DOHH2 (cell line): Measurements from ENCODE around the gene POLE3.

Experiments used
- CTCF ChIP-seq: fragments of 200-600 bp; sonication (generic); IDR thresholded peaks from one replicate; pipeline ENCODE4 v1.5.1; 2014; ENCODE audit warnings: antibody characterized with exemption, mild to moderate bottlenecking, low read depth, low read length; ENCODE audit not compliant: poor library complexity, severe bottlenecking
- EZH2phosphoT487 ChIP-seq: fragments of 200-600 bp; sonication (generic); IDR thresholded peaks from 2 replicates; pipeline ENCODE4 v1.6.1; 2017; ENCODE audit warnings: borderline replicate concordance, mild to moderate bottlenecking, antibody characterized with exemption, low read length, moderate library complexity, mixed read lengths

- TF ChIP-seq CTCF (no peak), EZH2phosphoT487 (no peak)
Measured at GRCh38 chr9:113387560-113388230, 22.8 kb downstream of the POLE3 start.
